ENCODE results near the gene HUNK.

DNA sequence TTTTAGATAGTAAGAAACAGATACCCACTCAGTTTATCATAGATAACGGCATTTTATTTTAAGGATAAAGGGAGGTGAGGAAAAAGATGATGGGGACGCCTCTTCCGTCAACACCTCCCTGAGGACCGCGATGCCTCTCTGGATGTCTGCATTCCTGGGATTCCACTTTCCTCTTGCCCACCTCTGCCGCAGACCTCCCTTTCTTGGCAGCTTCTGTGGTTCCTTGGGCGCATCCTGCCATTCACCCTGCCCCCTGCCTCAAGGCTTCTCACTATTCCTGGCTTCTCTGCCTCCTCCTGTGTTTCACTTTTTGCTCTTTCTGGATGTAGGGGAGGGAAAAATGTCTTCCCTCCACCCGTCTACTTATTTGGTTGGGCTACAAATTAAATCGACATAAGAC, 19.9 kb downstream of the HUNK start:
- TF ChIP-seq, protein P1, sequence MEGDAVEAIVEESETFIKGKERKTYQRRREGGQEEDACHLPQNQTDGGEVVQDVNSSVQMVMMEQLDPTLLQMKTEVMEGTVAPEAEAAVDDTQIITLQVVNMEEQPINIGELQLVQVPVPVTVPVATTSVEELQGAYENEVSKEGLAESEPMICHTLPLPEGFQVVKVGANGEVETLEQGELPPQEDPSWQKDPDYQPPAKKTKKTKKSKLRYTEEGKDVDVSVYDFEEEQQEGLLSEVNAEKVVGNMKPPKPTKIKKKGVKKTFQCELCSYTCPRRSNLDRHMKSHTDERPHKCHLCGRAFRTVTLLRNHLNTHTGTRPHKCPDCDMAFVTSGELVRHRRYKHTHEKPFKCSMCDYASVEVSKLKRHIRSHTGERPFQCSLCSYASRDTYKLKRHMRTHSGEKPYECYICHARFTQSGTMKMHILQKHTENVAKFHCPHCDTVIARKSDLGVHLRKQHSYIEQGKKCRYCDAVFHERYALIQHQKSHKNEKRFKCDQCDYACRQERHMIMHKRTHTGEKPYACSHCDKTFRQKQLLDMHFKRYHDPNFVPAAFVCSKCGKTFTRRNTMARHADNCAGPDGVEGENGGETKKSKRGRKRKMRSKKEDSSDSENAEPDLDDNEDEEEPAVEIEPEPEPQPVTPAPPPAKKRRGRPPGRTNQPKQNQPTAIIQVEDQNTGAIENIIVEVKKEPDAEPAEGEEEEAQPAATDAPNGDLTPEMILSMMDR (IDR thresholded peaks at IDR 0.05; ENCODE audit: low read length) = no peak
- TF ChIP-seq EZH2phosphoT487 (IDR thresholded peaks at IDR 0.05; ENCODE audit: low read length) = no peak

Measured in MM.1S (cell line).